T47D (cell line): ENCODE measurements around the gene SNAI1.

Experiments used
- DNase-seq, 2 experiments: peaks; one replicate each; pipeline versions ENCODE4 v3.0.0 to v3.0.0-alpha.2; 2011 to 2012; ENCODE audit warnings: low read depth in 1 of 2, low spot score in 1 of 2
- JUND ChIP-seq: IDR thresholded peaks from 2 replicates; pipeline ENCODE4 v1.6.1; 2012; ENCODE audit warnings: low read depth
- in situ Hi-C: cut with HindIII; loops from 2 replicates; pipeline ENCODE4 v1.10.0; 2016; ENCODE audit warnings: low sequenced_read_pairs, low pct_unique_long_range_greater_than_20kb

The SNAI1 gene

DNA sequence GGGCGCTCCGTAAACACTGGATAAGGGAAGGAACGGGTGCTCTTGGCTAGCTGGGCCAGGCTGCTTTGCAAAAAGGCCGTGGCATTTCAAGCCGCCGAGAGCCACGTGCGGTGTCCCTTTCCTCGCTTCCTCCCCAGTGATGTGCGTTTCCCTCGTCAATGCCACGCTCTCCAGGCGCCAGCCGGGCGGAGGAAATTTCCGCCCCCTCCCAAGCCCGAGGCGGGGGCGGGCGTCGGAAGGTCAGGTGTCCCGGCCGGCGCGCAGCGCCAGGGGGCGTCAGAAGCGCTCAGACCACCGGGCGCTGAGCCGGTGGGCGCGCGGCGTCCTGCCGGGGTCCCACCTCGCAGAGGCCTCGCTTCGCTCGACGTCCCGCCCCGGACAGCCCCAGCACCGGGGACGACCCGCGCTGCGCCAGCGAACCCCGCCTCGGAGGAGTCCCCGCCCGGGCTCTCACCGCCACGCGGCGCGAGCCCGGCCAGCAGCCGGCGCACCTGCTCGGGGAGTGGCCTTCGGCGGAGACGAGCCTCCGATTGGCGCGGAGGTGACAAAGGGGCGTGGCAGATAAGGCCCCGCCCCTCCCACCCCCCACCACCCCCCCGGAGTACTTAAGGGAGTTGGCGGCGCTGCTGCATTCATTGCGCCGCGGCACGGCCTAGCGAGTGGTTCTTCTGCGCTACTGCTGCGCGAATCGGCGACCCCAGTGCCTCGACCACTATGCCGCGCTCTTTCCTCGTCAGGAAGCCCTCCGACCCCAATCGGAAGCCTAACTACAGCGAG, at the start of gene SNAI1:
SNAI1 (plus strand) TSS at position 635 of the 777 bp plus-strand sequence; CDS start at position 715, 80 bp downstream.
- in situ Hi-C loops = no loop called here
- peak; percentile 93 to 100 for DNase-seq

DNA sequence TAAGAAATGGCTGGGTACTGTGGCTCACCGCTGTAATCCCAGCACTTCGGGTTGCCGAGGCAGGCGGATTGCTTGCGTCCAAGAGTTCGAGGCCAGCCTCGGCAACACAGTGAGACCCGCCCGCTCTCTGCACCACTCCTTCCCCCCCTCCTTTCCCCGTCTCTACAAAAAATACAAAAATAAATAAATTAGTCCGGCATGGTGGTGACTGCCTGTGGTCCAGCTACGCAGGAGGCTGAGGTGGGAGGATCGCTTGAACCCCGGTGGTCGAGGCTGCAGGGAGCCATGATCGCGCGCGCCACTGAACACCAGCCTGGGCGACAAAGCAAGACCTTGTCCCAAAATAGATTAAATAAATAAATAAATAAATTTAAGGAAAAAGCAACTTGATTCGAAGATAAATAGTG, 47.0 kb upstream of the SNAI1 start:
- in situ Hi-C loops = no loop called here
- TF ChIP-seq JUND = no peak
- DNase-seq = no peak

More for the DNA sequence above, at the start of gene SNAI1:
- no peak for TF ChIP-seq JUND

DNA sequence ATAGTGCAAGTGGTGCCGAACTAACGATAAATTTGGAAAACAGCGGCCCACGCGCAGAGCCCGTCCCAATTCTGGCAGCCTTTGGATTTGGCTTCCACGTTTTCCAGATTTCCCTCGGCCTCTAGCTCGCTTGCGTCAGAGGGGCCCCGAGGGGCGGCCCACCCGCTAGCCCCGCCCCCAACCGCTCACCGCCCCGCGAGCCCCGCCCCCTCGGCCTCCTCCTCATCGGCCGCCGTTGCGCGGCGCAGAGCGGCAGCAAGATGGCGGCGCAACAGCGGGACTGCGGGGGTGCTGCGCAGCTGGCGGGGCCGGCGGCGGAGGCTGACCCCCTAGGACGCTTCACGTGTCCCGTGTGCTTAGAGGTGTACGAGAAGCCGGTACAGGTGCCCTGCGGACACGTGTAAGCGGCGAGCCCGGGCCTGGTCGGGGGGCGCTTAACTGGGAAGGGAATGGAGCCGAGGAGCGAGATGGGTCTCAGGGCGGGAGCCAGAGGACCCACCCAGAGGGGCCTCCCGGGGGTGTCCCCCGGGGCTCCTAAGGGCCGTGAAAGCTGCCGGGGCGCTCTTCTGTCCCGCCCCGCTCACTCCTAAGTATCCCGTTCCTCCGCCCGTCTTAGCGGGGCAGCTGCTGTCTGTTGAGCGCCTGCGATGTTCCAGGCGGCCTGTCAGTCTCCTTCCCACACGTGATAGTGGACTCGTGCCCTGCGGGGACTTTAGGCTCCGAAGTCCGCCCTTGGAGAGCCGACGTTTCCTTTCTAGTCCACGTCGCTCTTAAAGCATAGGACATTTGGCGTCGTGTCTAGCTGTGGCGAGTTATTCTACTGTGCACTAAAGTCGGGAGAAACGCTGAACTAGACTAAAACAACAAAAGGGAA, 46.4 kb upstream of the SNAI1 start, which contains the start of gene RNF114:
RNF114 (plus strand) TSS at position 245 of the 874 bp plus-strand sequence; CDS start at position 261, 16 bp downstream.
- TF ChIP-seq JUND = no peak
- DNase-seq = peak; percentile 77 to 96
- in situ Hi-C loops = no loop called here

DNA sequence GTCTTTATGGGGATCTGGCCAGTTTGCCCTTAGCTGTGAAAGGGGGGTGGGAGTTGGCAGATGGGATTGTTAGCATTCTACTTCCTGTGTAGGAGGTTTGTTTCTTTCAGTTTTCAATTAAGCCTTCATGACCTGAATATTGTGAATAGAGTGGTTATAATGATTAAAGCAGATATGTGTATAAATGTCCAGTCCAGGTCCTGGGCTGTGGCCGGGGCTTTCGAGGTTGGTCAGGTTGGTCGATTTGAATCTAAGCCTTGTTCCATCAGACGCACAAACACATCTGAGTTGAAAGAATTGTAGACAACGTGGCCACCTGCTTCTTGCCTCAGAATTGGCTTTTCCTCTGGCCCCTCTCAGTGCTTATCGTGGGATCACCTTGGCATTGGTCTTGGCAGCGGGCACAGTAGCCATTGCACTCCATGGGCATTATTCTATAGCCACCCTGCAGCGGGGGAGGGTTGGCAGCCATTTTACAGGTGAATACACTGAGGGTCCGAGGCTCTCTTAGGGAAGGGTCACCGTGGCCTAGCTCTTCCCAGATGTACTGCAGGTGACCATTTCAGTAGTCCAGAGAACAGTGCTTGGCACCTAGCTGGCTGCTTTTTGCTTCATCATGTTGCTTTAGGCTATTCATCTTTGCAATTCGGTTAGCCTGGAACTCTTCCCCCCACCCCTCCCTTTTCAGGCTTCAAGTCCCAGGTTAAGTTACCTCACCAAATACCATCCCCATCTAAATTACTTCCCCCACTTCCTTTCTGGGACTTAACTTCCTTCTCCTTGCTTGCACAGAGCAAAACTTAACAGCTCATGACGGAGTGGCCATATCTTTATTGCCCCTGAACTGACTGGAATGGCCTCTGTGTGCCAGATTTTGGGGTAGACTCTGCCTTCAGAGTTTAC, 45.5 kb upstream of the SNAI1 start:
- DNase-seq = peak in 1 of 2 experiments; percentile 78
- in situ Hi-C loops = no loop called here
- no peak for TF ChIP-seq JUND

DNA sequence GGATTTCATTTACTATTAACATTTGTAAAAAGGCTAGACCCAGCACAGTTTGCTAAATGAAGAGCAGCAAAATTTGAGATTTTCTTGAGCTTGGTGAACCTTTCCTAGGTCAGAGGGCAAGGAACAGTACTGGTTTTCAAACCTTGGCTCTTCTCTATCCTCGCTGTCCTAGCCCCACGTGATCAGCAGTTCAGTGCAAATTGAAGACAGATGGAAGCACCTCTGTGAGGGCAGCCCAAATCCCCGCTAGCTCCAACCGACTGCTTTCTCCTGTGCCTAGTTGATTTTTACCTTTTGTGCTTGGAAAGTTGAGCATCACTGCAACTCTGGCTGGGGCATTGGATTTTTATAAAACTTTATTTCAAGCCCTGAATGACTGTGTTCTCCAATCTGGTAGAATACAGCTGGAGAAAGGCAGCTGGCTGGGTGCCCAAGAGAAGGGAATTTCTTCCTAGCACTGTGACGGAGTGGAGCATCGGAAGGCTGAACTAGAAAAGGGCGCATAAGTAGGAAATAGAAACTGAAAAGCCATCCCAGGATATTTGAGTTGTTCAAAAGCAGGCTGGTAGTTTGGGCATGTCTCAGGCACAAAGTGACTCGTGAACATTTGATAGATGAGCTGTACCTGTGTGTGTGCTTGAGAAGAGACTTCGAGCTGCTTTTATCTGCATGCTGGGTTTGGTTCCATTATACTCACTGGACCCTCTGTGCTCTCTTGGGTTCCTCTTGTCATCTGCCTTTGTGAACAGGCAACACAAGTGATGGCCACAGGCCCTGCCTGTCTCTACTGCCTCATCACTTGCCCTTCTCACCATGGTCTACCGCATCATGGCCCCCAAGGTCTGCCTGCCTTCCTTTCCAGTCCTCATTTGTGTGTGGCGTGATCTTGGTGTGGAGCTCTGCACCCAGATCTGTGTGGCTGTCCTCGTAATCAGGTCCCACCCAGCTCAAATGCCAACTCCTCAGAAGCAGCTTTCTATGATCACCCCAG, 44.3 kb upstream of the SNAI1 start:
- no peak for TF ChIP-seq JUND
- in situ Hi-C loops = no loop called here
- DNase-seq = no peak

DNA sequence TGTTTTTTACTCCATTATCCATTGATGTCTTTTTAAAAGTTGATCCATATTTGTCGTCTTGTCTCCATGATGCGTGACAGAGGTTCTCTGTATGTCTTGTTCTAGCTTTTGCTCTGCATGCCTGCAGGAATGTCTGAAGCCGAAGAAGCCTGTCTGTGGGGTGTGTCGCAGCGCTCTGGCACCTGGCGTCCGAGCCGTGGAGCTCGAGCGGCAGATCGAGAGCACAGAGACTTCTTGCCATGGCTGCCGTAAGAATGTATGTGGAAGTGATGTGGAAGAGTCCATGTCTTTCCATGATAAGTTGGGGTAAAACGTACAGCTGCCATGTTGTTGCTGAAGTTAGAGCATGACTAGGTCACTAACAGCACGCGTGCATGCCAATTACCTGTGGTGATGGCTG, 41.3 kb upstream of the SNAI1 start:
- in situ Hi-C loops = no loop called here
- DNase-seq = no peak
- no peak for TF ChIP-seq JUND

DNA sequence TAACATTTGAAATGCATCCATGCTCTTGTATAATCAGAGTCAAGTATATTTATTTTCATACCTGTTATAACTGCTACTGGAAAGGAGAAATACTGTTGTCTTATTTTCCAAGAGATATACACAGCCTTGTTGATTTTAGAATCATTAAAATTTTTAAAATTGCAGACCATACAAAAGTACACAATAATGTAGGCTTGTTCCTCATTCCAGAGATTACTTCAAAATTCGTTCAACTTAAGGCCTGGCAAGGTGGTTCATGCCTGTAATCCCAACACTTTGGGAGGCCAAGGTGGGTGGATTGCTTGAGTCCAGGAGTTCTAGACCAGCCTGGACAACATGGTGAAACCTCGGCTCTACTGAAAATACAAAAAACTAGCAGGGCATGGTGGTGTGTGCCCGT, 40.5 kb upstream of the SNAI1 start:
- in situ Hi-C loops = no loop called here
- TF ChIP-seq JUND = peak; percentile 56; the same call in 1 of the 2 replicates
- peak in 1 of 2 experiments; percentile 75 for DNase-seq

DNA sequence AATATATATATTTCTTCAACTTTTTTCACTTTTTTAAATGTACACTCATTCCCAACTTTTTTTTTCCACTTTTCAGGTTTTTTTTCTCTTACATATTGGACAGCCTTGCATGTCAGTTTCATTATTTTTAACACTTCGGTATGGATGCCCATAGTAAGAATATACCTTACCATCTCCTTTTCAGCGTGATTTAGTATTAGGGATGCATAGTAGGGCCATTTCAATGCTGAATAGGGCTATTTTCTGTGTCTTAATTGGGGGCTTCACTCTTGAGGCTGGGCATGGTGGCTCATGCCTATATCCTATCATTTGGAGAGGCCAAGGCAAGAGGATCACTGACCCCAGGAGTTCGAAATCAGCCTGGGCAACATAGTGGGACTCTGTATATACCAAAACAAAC, 39.8 kb upstream of the SNAI1 start:
- no peak for DNase-seq
- TF ChIP-seq JUND = no peak
- in situ Hi-C loops = no loop called here

DNA sequence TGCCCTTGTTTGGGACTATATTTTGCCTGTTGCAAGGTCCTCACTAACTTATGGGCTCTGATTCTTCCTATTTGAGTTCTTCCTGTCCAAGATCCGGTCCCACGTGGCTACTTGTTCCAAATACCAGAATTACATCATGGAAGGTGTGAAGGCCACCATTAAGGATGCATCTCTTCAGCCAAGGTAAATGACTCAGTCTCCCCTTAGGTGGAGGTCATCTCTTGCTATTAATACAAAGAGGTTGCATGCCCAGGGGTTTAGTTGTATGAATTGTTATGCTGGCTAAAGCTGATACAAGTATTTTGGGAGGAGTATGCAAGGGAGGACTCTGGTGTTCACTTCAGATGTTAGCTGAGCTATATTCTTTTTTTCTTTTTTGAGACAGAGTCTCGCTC, 37.5 kb upstream of the SNAI1 start:
- TF ChIP-seq JUND = no peak
- in situ Hi-C loops = no loop called here
- DNase-seq = no peak

DNA sequence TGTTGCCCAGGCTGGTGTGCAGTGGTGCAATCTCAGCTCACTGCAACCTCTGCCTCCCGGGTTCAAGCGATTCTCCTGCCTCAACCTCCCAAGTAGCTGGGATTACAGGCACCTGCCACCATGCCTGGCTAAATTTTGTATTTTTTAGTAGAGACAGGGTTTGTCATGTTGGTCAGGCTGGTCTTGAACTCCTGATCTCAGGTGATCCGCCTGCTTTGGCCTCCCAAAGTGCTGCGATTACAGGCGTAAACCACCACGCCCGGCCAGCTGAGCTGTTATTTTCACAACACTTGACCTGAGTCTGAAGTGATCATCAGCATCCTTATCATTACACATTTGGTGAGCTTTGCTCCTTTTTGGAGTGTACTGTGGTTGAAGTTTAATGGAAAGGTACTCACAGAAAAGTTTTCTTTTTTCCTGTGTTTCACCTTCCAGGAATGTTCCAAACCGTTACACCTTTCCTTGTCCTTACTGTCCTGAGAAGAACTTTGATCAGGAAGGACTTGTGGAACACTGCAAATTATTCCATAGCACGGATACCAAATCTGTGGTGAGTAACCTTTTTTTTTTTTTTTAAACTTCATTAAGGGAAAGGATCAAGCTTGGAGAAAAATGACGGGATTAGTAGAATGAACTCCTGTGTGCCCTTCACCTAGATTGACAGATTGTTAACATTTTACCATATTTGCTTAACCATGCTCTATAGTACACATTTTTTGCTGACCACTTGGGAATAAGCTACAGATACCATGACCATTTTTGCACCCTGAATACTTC, 36.9 kb upstream of the SNAI1 start:
- in situ Hi-C loops = no loop called here
- no peak for DNase-seq
- TF ChIP-seq JUND = no peak
